Neutrophil (primary cell): ENCODE data around the gene REEP3.

ENCODE experiments used
- H3K27ac ChIP-seq: fragments of 200-600 bp; sonication (generic); 2 replicates; pipeline ENCODE4 v1.5.1; 2016; ENCODE audit warnings: mild to moderate bottlenecking, moderate library complexity
- H3K27me3 ChIP-seq: fragments of 200-600 bp; sonication (generic); 2 replicates; pipeline ENCODE4 v1.6.0; 2016; ENCODE audit warnings: mild to moderate bottlenecking
- H3K36me3 ChIP-seq: fragments of 200-600 bp; sonication (generic); 2 replicates; pipeline ENCODE4 v1.5.1; 2017
- H3K4me1 ChIP-seq, 2 experiments: fragments of 200-600 bp in 1 of 2; sonication (generic) in 1 of 2; 1 replicate in 1 of 2; 2 replicates in 1 of 2; pipeline versions ENCODE4 v1.5.1 to v1.6.1; 2013 to 2016; ENCODE audit warnings: low read depth in 1 of 2, low read length in 1 of 2, mild to moderate bottlenecking in 1 of 2, moderate library complexity in 1 of 2; ENCODE audit not compliant: control insufficient read depth in 1 of 2, insufficient read depth in 1 of 2
- H3K4me3 ChIP-seq, 2 experiments: fragments of 200-600 bp in 1 of 2; sonication (generic) in 1 of 2; 1 replicate in 1 of 2; 2 replicates in 1 of 2; pipeline ENCODE4 v1.5.1; 2013 to 2016; ENCODE audit warnings: low read depth in 1 of 2, low read length in 1 of 2, mild to moderate bottlenecking in 1 of 2, moderate library complexity in 1 of 2
- H3K9me3 ChIP-seq: fragments of 200-600 bp; sonication (generic); 2 replicates; pipeline ENCODE4 v1.5.1; 2016
- TF ChIP-seq, protein P1 (sequence below): fragments of 200-600 bp; sonication (generic); IDR thresholded peaks from 2 replicates; pipeline ENCODE4 v1.5.1; 2016; ENCODE audit warnings: antibody characterized with exemption

The REEP3 gene

DNA sequence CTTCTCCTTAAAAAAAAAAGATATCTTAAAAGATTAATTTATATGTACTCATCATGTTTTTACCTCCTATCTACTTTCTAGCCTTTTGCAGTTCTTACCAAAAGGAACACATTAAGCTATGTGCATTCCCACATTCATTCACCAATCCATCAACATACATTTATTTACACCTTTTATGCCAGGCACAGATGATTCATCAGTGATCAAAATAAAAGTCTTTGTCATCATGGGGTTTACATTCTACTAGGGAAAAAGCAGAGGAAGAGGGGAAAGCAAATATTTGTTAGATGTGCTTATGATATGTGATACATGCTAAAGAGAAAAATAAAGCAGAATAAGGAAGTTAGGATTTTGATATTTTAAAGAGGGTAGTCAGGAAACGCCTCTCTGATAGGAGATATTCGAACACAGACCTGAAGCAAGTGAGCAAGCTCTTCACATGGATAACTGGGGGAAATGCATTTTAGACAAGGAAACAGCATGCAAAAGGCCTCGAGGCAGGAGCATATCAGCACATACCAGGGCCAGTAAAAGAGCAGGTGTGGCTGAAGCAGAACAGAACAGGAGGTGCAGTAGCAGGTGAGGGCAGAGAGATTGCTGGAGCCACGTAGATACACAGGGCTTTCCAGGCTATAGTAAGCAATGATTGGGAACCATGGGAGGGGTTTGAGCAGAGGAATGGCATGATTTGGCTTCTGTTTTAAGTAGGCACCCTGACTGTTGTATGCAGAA lies 67.4 kb downstream of the REEP3 start:
- Histone ChIP-seq H3K4me1 (no peaks in the 10 kb centered on the region), H3K27ac (no peak overlapping the region), H3K4me3 (no peak overlapping the region), H3K9me3 (no peaks in the 10 kb centered on the region), H3K27me3 (no peaks in the 10 kb centered on the region), H3K36me3 (no peaks in the 10 kb centered on the region)
- TF ChIP-seq, protein P1, sequence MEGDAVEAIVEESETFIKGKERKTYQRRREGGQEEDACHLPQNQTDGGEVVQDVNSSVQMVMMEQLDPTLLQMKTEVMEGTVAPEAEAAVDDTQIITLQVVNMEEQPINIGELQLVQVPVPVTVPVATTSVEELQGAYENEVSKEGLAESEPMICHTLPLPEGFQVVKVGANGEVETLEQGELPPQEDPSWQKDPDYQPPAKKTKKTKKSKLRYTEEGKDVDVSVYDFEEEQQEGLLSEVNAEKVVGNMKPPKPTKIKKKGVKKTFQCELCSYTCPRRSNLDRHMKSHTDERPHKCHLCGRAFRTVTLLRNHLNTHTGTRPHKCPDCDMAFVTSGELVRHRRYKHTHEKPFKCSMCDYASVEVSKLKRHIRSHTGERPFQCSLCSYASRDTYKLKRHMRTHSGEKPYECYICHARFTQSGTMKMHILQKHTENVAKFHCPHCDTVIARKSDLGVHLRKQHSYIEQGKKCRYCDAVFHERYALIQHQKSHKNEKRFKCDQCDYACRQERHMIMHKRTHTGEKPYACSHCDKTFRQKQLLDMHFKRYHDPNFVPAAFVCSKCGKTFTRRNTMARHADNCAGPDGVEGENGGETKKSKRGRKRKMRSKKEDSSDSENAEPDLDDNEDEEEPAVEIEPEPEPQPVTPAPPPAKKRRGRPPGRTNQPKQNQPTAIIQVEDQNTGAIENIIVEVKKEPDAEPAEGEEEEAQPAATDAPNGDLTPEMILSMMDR: no peak

DNA sequence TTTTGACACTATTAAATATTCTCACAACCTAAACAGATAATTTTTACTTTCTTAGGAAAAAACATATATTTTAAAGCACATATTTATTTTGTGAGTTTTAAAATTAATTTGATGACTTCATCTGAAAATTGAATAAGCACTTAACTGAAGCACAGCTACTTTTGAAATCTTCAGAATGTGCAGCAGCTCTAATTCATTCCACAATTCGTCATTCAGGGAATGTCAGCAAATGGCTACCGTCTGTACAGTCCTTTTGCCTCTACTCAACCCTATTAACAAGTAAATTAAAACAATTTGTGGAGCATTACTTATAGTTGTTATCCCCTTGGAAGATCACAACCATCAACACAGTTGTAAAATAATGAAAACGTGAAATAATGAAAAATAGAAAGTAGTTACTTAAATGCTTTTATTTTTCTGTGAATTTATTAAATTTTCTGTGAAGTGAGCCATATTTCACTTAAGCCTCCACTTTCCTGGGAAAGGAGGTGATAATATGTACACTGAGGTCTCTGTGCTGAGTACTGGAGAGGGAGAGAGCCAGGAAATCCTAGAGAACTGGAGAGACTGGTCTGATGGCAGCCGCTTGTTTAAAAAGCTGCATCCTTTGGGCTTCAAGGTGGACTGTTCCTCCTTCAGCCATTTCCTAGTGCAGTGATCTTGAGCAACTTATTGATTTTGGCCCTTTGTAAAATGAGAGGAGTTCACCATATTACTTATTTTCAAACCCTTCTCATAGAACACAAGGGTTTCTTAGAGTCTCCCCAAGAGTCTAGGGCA lies 70.6 kb downstream of the REEP3 start:
- Histone ChIP-seq H3K27me3 (no peaks in the 10 kb centered on the region), H3K4me3 (no peak overlapping the region), H3K27ac (no peak overlapping the region), H3K4me1 (no peaks in the 10 kb centered on the region), H3K9me3 (no peaks in the 10 kb centered on the region), H3K36me3 (peaks cover 5% of the 10 kb centered on the region)
- TF ChIP-seq, protein P1: no peak

DNA sequence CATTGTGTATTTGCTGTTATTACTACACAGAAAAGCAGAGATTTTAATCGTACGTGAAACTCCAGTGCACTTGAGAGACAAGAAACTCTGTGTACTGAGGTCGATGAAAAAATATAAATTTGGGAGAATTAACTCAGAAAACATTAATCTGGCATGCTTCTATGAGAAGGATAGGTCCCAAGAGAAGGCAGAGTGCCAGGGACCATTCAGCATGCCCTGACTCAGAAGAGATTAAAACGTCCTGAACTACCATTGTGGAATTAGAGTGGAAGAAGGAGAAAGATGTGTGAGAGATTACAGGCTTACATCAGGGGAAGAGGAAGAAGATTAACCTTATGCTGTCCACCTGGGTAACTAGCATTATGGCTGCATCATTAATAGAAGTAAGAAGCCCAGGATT lies 72.4 kb downstream of the REEP3 start:
- no peaks in the 10 kb centered on the region for H3K4me1 ChIP-seq
- H3K27me3 ChIP-seq: no peaks in the 10 kb centered on the region
- H3K27ac ChIP-seq: no peak overlapping the region
- H3K4me3 ChIP-seq: no peak overlapping the region
- TF ChIP-seq, protein P1: no peak
- no peaks in the 10 kb centered on the region for H3K9me3 ChIP-seq
- peaks cover 10% of the 10 kb centered on the region for H3K36me3 ChIP-seq

DNA sequence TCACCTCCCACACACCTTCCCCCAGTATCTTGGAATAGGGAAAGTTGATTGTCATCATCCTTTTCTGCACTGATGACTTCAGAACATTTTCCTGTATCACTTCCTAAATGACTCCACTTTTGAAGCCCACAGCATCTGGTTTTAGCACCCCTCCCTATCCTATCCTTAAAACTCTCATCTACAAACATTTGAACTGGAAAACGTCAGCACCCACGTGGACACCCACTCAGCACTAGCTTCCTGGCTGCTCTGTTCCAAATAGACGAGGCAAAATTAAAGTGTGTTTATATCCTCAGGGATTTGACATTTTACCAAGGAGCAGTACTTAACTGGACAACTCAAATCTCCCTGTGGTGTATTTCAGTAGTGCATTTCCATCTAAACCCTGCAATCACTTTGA lies 73.9 kb downstream of the REEP3 start:
- Histone ChIP-seq H3K9me3 (no peaks in the 10 kb centered on the region), H3K27me3 (no peaks in the 10 kb centered on the region), H3K4me1 (no peaks in the 10 kb centered on the region), H3K36me3 (peaks cover 10% of the 10 kb centered on the region), H3K27ac (no peak overlapping the region), H3K4me3 (no peak overlapping the region)
- TF ChIP-seq, protein P1: no peak

DNA sequence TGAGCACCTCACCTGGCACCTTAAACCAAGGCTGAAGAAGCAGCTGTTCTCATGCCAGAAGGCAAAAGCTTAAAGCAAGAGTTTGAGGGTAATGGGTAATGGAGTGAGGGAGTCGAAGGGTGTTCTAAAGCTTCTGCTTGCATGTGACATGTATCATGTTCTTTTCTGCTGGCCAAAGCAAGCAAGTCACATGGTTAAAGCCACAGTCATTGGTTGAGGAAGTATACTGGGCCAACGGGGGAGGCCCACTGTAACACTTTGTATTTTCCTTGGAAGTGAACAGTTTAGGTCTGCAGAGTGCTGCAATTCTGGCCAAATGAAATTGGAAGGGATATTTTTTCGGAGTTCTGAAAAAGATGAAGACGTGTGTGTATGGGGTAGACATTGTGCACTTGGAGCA lies 75.7 kb downstream of the REEP3 start:
- TF ChIP-seq, protein P1: no peak
- no peaks in the 10 kb centered on the region for H3K9me3 ChIP-seq
- peaks cover 21% of the 10 kb centered on the region for H3K36me3 ChIP-seq
- no peaks in the 10 kb centered on the region for H3K4me1 ChIP-seq
- no peak overlapping the region for H3K27ac ChIP-seq
- H3K4me3 ChIP-seq: no peak overlapping the region
- no peaks in the 10 kb centered on the region for H3K27me3 ChIP-seq
